HepG2 (cell line): ENCODE data around the gene XRCC3. TPM values are rescaled to one million over a fixed set of nuclear protein-coding genes. Genes with fewer than 3 reads are reported as not detected.

Source experiments
- ATAC-seq: fragments of 200-7000 bp; cut with Tn5 transposase; 3 replicates; pipeline ENCODE4 v1.9.1; 2020; ENCODE audit warnings: mild to moderate bottlenecking, moderate library complexity
- BruUV-seq: library from RNA; stranded (reverse); fragments of 400-500 nt; replicated peaks from 2 replicates; lab custom pipeline; 2021; lab: Mats Ljungman, UMichigan
- CTCF ChIA-PET: fragments of 300-600 bp; formaldehyde crosslinking; extraction: SDS; loops from one replicate; lab custom pipeline; 2021; ENCODE audit warnings: low total read pairs, inconsistent platforms, low intra/inter-chr PET ratio; lab: Yijun Ruan, JAX
- POLR2A ChIA-PET: fragments of 350-600 bp; sonication (Branson Sonifier 250); formaldehyde crosslinking; loops from one replicate; lab custom pipeline; 2020; ENCODE audit warnings: antibody characterized with exemption, inconsistent platforms; lab: Yijun Ruan, JAX
- DNase-seq: peaks from one replicate; pipeline ENCODE4 v3.0.0-alpha.2; 2015; ENCODE audit warnings: low spot score
- FAIRE-seq: peaks from 3 replicates; lab custom pipeline; 2011; peaks lifted over from hg19 to GRCh38; lab: Jason Lieb, UNC
- H2AFZ ChIP-seq: one replicate; pipeline ENCODE4 v1.6.1; 2011; ENCODE audit warnings: low read length, inconsistent platforms
- H3K27ac ChIP-seq: fragments of 300-600 bp; 3 replicates; pipeline ENCODE4 v1.8.0; 2011; ENCODE audit warnings: mixed run types, mild to moderate bottlenecking, mixed read lengths, low read length, inconsistent platforms; ENCODE audit not compliant: insufficient read depth; ENCODE audit errors: extremely low read length
- H3K27me3 ChIP-seq, 2 experiments: fragments of 200-600 bp in 1 of 2; 2 replicates in 1 of 2; 3 replicates in 1 of 2; pipeline versions ENCODE4 v1.6.0 to v1.8.0; 2011; ENCODE audit warnings: low read length in 2 of 2, mild to moderate bottlenecking in 2 of 2, moderate library complexity in 2 of 2, inconsistent platforms in 1 of 2; ENCODE audit not compliant: insufficient read depth in 2 of 2, control insufficient read depth in 1 of 2
- H3K36me3 ChIP-seq, 2 experiments: fragments of 200-600 bp in 1 of 2; replicated peaks in 1 of 2; 2 replicates in 1 of 2; 3 replicates in 1 of 2; pipeline versions ENCODE4 v1.5.1 to v1.8.0; 2011; ENCODE audit warnings: low read length in 2 of 2, inconsistent platforms in 1 of 2; ENCODE audit not compliant: insufficient read depth in 2 of 2, control insufficient read depth in 1 of 2
- H3K4me1 ChIP-seq: 2 replicates; pipeline ENCODE4 v1.5.1; 2012; ENCODE audit warnings: low read length, inconsistent platforms; ENCODE audit not compliant: insufficient read depth
- H3K4me2 ChIP-seq: 2 replicates; pipeline ENCODE4 v1.6.0; 2011; ENCODE audit warnings: low read depth, low read length, inconsistent platforms
- H3K4me3 ChIP-seq, 3 experiments: fragments of 200-600 bp in 1 of 3; sonication (generic), shearing (Covaris generic) in 1 of 3; replicated peaks in 1 of 3; 2 replicates each; pipeline ENCODE4 v1.5.1; 2011 to 2016; ENCODE audit warnings: low read length in 3 of 3, inconsistent platforms in 2 of 3, low read depth in 2 of 3, mild to moderate bottlenecking in 2 of 3, control low read depth in 1 of 3, mixed read lengths in 1 of 3; ENCODE audit not compliant: insufficient read depth in 1 of 3
- H3K79me2 ChIP-seq: one replicate; pipeline ENCODE4 v1.6.1; 2011; ENCODE audit warnings: low read length, inconsistent platforms; ENCODE audit not compliant: insufficient read depth
- H3K9ac ChIP-seq: 2 replicates; pipeline ENCODE4 v1.6.0; 2011; ENCODE audit warnings: mild to moderate bottlenecking, low read depth, low read length, inconsistent platforms; ENCODE audit not compliant: insufficient read depth
- H3K9me3 ChIP-seq: 2 replicates; pipeline ENCODE4 v1.5.1; 2012; ENCODE audit warnings: mild to moderate bottlenecking, low read length
- H4K20me1 ChIP-seq: 2 replicates; pipeline ENCODE4 v1.6.0; 2011; ENCODE audit warnings: inconsistent platforms, mild to moderate bottlenecking, low read length, moderate library complexity; ENCODE audit not compliant: insufficient read depth
- HNRNPH1 ChIP-seq: fragments of 200-400 bp; formaldehyde crosslinking; optimal IDR thresholded peaks from 2 replicates; pipeline ENCODE3; 2017; ENCODE audit warnings: mild to moderate bottlenecking, low read depth, low read length
- MTA1 ChIP-seq: sonication (generic); formaldehyde crosslinking; IDR thresholded peaks from 2 replicates; pipeline ENCODE4 v1.4.0; 2020; ENCODE audit warnings: missing genetic modification reagents, mild to moderate bottlenecking, borderline replicate concordance
- MXI1 ChIP-seq: IDR thresholded peaks from 3 replicates; pipeline ENCODE4 v1.6.1; 2012; ENCODE audit warnings: low read depth, low read length, inconsistent platforms, borderline replicate concordance
- SP5 ChIP-seq: IDR thresholded peaks from 2 replicates; pipeline ENCODE4 v1.6.1; 2016; ENCODE audit warnings: low read depth, borderline replicate concordance
- ZNF20 ChIP-seq: sonication (generic); formaldehyde crosslinking; IDR thresholded peaks from 2 replicates; pipeline ENCODE4 v1.4.0; 2020; ENCODE audit warnings: mild to moderate bottlenecking, moderate library complexity, missing genetic modification reagents
- ZNF746 ChIP-seq: sonication (generic); formaldehyde crosslinking; IDR thresholded peaks from 2 replicates; pipeline ENCODE4 v1.8.0; 2022; ENCODE audit warnings: mild to moderate bottlenecking, missing genetic modification reagents
- WGBS: methylation state at CpG from one replicate; pipeline ENCODE4 v1.1.6; 2017; ENCODE audit warnings: low lambda C conversion rate; 5-methylcytosine and 5-hydroxymethylcytosine counted together
- in situ Hi-C: cut with HindIII; loops from 2 replicates; pipeline ENCODE4 v1.10.0; 2017; ENCODE audit warnings: low pct_unique_long_range_greater_than_20kb; ENCODE audit not compliant: extremely low pct_ligation_motif_present
- intact Hi-C: fragments of 100-400 bp; cut with micrococcal nuclease; formaldehyde crosslinking; loops from one replicate; pipeline ENCODE4 v1.10.0; 2022; ENCODE audit not compliant: unreplicated experiment
- polyA plus RNA-seq, 8 experiments: library from polyadenylated mRNA; depleted of rRNA in 3 of 8; stranded (reverse) in 7 of 8; unstranded in 1 of 8; fragments of >200 nt; fragmentation: Illumina TruSeq in 4 of 8; extraction: Trizol in 4 of 8; gene quantifications; 2 replicates each; pipeline versions ENCODE4 v1.2.1 to v1.2.3, GENCODE V29; 2011 to 2016; ENCODE audit warnings: low read depth in 4 of 8, missing spikeins in 1 of 8, mixed read lengths in 1 of 8; ENCODE audit not compliant: insufficient read depth in 1 of 8
- total RNA-seq, 5 experiments: library from RNA; depleted of rRNA; stranded (reverse); fragments of >200 nt; fragmentation: Illumina TruSeq; extraction: Trizol; gene quantifications; 2 replicates each; pipeline ENCODE4 v1.2.3, GENCODE V29; 2016; ENCODE audit warnings: low read depth in 1 of 5
- TF ChIP-seq, protein P1 (sequence below), 2 experiments: IDR thresholded peaks; 2 replicates each; pipeline ENCODE4 v1.6.1; 2011 to 2012; ENCODE audit warnings: low read length in 2 of 2, borderline replicate concordance in 1 of 2, low read depth in 1 of 2, mild to moderate bottlenecking in 1 of 2, moderate library complexity in 1 of 2
- TF ChIP-seq, protein P2 (sequence below): sonication (generic); formaldehyde crosslinking; IDR thresholded peaks from 2 replicates; pipeline ENCODE4 v1.5.0; 2020; ENCODE audit warnings: mild to moderate bottlenecking, low read depth, missing genetic modification reagents, borderline replicate concordance
- TF ChIP-seq, protein P3 (sequence below): sonication (generic); formaldehyde crosslinking; IDR thresholded peaks from 2 replicates; pipeline ENCODE4 v1.5.0; 2020; ENCODE audit warnings: mild to moderate bottlenecking, missing genetic modification reagents
- TF ChIP-seq, protein P4 (sequence below): sonication (generic); formaldehyde crosslinking; IDR thresholded peaks from 2 replicates; pipeline ENCODE4 v1.8.1; 2023; ENCODE audit warnings: mild to moderate bottlenecking, inconsistent platforms, moderate library complexity, missing genetic modification reagents, borderline replicate concordance

Gene XRCC3
- total and polyA plus RNA-seq, 2 of the 13 experiments (the other 11 are each of a cell fraction or from before 2014, with no cell fraction given), result 5.4 to 25.8 TPM

DNA sequence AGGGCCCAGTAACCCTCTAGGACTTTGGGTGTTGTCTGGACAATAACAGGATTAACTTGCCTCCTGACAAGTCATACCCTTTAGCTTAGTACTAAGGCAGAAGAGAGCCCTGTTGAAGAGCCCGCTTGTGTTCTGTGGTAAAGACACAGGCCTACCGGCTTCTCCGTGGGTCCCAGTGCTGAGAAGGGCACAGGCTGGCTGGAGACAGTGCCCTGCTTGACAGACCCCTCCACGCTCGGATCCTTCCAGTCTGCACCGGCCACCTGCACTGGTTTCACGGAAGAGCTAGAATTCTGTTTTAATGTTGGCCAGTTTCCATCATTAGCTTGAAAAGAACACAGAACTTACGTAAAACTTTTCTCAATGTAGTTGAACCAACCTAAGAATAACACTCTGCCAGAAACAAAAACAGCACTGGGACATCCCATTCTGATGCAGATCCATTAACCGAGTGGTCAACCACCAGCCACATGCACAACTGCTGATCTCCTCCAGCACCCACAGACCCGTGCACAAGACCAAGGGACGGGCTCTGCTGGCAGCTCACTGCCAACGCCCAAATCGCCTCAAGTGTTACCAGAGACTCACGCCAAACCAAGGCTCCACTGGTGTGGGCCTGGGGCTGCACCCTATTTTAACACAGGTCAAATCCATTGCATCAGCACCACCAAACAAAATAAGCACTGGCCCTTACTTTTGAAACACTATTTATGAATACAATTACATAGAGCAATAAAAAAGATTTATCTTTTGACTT is 27.4 kb upstream of the XRCC3 start:
- H3K4me2 ChIP-seq, result no peak overlapping the region
- no peak overlapping the region for H3K9ac ChIP-seq
- TF ChIP-seq, protein P1, sequence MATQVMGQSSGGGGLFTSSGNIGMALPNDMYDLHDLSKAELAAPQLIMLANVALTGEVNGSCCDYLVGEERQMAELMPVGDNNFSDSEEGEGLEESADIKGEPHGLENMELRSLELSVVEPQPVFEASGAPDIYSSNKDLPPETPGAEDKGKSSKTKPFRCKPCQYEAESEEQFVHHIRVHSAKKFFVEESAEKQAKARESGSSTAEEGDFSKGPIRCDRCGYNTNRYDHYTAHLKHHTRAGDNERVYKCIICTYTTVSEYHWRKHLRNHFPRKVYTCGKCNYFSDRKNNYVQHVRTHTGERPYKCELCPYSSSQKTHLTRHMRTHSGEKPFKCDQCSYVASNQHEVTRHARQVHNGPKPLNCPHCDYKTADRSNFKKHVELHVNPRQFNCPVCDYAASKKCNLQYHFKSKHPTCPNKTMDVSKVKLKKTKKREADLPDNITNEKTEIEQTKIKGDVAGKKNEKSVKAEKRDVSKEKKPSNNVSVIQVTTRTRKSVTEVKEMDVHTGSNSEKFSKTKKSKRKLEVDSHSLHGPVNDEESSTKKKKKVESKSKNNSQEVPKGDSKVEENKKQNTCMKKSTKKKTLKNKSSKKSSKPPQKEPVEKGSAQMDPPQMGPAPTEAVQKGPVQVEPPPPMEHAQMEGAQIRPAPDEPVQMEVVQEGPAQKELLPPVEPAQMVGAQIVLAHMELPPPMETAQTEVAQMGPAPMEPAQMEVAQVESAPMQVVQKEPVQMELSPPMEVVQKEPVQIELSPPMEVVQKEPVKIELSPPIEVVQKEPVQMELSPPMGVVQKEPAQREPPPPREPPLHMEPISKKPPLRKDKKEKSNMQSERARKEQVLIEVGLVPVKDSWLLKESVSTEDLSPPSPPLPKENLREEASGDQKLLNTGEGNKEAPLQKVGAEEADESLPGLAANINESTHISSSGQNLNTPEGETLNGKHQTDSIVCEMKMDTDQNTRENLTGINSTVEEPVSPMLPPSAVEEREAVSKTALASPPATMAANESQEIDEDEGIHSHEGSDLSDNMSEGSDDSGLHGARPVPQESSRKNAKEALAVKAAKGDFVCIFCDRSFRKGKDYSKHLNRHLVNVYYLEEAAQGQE (IDR thresholded peaks at IDR 0.05; ENCODE audit: borderline replicate concordance in 1 of 2, low read depth in 1 of 2, low read length in 2 of 2), result no peak
- TF ChIP-seq MTA1 (CRISPR knock-in tag) (no peak), SP5 (CRISPR knock-in tag) (no peak), ZNF746 (CRISPR knock-in tag) (no peak), HNRNPH1 (no peak), ZNF20 (no peak), MXI1 (no peak)
- TF ChIP-seq, protein P2, sequence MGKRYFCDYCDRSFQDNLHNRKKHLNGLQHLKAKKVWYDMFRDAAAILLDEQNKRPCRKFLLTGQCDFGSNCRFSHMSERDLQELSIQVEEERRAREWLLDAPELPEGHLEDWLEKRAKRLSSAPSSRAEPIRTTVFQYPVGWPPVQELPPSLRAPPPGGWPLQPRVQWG (CRISPR knock-in tag), result no peak
- TF ChIP-seq, protein P3, sequence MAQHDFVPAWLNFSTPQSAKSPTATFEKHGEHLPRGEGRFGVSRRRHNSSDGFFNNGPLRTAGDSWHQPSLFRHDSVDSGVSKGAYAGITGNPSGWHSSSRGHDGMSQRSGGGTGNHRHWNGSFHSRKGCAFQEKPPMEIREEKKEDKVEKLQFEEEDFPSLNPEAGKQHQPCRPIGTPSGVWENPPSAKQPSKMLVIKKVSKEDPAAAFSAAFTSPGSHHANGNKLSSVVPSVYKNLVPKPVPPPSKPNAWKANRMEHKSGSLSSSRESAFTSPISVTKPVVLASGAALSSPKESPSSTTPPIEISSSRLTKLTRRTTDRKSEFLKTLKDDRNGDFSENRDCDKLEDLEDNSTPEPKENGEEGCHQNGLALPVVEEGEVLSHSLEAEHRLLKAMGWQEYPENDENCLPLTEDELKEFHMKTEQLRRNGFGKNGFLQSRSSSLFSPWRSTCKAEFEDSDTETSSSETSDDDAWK (CRISPR knock-in tag), result no peak
- TF ChIP-seq, protein P4, sequence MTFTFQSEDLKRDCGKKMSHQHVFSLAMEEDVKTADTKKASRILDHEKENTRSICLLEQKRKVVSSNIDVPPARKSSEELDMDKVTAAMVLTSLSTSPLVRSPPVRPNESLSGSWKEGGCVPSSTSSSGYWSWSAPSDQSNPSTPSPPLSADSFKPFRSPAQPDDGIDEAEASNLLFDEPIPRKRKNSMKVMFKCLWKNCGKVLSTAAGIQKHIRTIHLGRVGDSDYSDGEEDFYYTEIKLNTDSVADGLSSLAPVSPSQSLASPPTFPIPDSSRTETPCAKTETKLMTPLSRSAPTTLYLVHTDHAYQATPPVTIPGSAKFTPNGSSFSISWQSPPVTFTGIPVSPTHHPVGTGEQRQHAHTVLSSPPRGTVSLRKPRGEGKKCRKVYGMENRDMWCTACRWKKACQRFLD (CRISPR knock-in tag), result no peak
- H3K4me3 ChIP-seq, result no peak overlapping the region
- no peak for ATAC-seq
- ChIA-PET POLR2A (no interaction called here), CTCF (no interaction called here)
- no peak overlapping the region for H3K27ac ChIP-seq
- no peaks in the 10 kb centered on the region for H3K27me3 ChIP-seq
- intact Hi-C loops (no loop called here), in situ Hi-C loops (no loop called here)
- no peaks in the 10 kb centered on the region for H3K9me3 ChIP-seq
- no peaks in the 10 kb centered on the region for H4K20me1 ChIP-seq
- H3K36me3 ChIP-seq, result peaks cover 9 to 28% of the 10 kb centered on the region in 2 experiments; a peak in 3 of 5 replicates
- H2AFZ ChIP-seq, result no peak overlapping the region
- no peaks in the 10 kb centered on the region for H3K79me2 ChIP-seq
- BruUV-seq, result no TSS peak
- 92% methylated on average over 14 of the region's 14 CpGs for WGBS
- DNase-seq, result no peak
- FAIRE-seq, result no peak
- H3K4me1 ChIP-seq, result peaks cover 18% of the 10 kb centered on the region
